Measurements from ENCODE around the gene COL9A3. TPM values are rescaled to one million over a fixed set of nuclear protein-coding genes. Genes with fewer than 3 reads are reported as not detected.

COL9A3 gene
- total RNA-seq, 1 experiment from 2014 or later = 46.6 TPM

- ChIA-PET CTCF (interaction anchor here (0.7 kb wide), 1 partner anchor 9 kb away, joined by 11 read pairs; no protein-coding TSS in a partner anchor), POLR2A (interaction anchor here (0.6 kb wide), 1 partner anchor 36 kb away, joined by 8 read pairs; no protein-coding TSS in a partner anchor)
- H3K36me3 ChIP-seq (ENCODE audit: control insufficient read depth, insufficient read depth, low read length) = no peaks in the 10 kb centered on the region; the same call in 1 of the 2 replicates
- intact Hi-C loops (cut with micrococcal nuclease; ENCODE audit: unreplicated experiment) = no loop called here
- DNase-seq (ENCODE audit: low read depth, low spot score) (no peak), ATAC-seq (no peak)
- H3K9me3 ChIP-seq (ENCODE audit: control insufficient read depth, insufficient read depth, low read depth, low read length) = no peaks in the 10 kb centered on the region
- H3K4me1 ChIP-seq (ENCODE audit: control insufficient read depth, insufficient read depth, low read length) = no peaks in the 10 kb centered on the region; the same call in 1 of the 2 replicates
- TF ChIP-seq CTCF (IDR thresholded peaks at IDR 0.05) (no peak), TCF7L2 (IDR thresholded peaks at IDR 0.05; ENCODE audit: low read depth, low read length) (no peak), REST (IDR thresholded peaks at IDR 0.05; ENCODE audit: insufficient read depth in 1 of 2, low read depth in 2 of 2, low read length in 1 of 2) (no peak), POLR2AphosphoS5 (IDR thresholded peaks at IDR 0.05; ENCODE audit: low read depth, low read length) (no peak), SIN3A (IDR thresholded peaks at IDR 0.05; ENCODE audit: borderline replicate concordance, insufficient read depth, low read depth, low read length) (no peak)
- in situ Hi-C loops (cut with HindIII; ENCODE audit: low pct_unique_long_range_greater_than_20kb, low sequenced_read_pairs) = no loop called here
- H3K27ac ChIP-seq (ENCODE audit: low read length) = no peak overlapping the region
- BruUV-seq (replicated peaks) = no TSS peak
- H3K4me3 ChIP-seq (ENCODE audit: low read depth in 2 of 2, low read length in 2 of 2) = no peak overlapping the region
- H3K27me3 ChIP-seq (ENCODE audit: control insufficient read depth, insufficient read depth, low read length) = no peaks in the 10 kb centered on the region
These were observed 36.6 kb upstream of the COL9A3 start for GRCh38 chr20:62780204-62780603.

GRCh38 chr20:62780696-62781095 lies 36.2 kb upstream of the COL9A3 start:
- Histone ChIP-seq H3K36me3 (ENCODE audit: control insufficient read depth, insufficient read depth, low read length) (no peaks in the 10 kb centered on the region; the same call in 1 of the 2 replicates), H3K4me1 (ENCODE audit: control insufficient read depth, insufficient read depth, low read length) (no peaks in the 10 kb centered on the region; the same call in 1 of the 2 replicates), H3K4me3 (ENCODE audit: low read depth in 2 of 2, low read length in 2 of 2) (no peak overlapping the region), H3K27ac (ENCODE audit: low read length) (no peak overlapping the region), H3K27me3 (ENCODE audit: control insufficient read depth, insufficient read depth, low read length) (no peaks in the 10 kb centered on the region), H3K9me3 (ENCODE audit: control insufficient read depth, insufficient read depth, low read depth, low read length) (no peaks in the 10 kb centered on the region)
- intact Hi-C loops (cut with micrococcal nuclease; ENCODE audit: unreplicated experiment) (no loop called here), in situ Hi-C loops (cut with HindIII; ENCODE audit: low pct_unique_long_range_greater_than_20kb, low sequenced_read_pairs) (no loop called here)
- ChIA-PET POLR2A (interaction anchor here (0.6 kb wide), 2 partner anchors 37 to 407 kb away, joined by 3 to 8 read pairs; no protein-coding TSS in a partner anchor), CTCF (no interaction called here)
- ATAC-seq (no peak), DNase-seq (ENCODE audit: low read depth, low spot score) (no peak)
- TF ChIP-seq SIN3A (IDR thresholded peaks at IDR 0.05; ENCODE audit: borderline replicate concordance, insufficient read depth, low read depth, low read length) = no peak
- TF ChIP-seq POLR2AphosphoS5 (IDR thresholded peaks at IDR 0.05; ENCODE audit: low read depth, low read length) = no peak
- no peak for TF ChIP-seq REST (IDR thresholded peaks at IDR 0.05; ENCODE audit: insufficient read depth in 1 of 2, low read depth in 2 of 2, low read length in 1 of 2)
- TF ChIP-seq CTCF (IDR thresholded peaks at IDR 0.05) = no peak
- TF ChIP-seq TCF7L2 (IDR thresholded peaks at IDR 0.05; ENCODE audit: low read depth, low read length) = no peak
- no TSS peak for BruUV-seq (replicated peaks)
